Liver (tissue), 9 donors: ENCODE data around the gene BEND4. TPM values are rescaled to one million over a fixed set of nuclear protein-coding genes. Genes with fewer than 3 reads are reported as not detected.

ENCODE experiments used
- DNase-seq: peaks from one replicate; pipeline ENCODE4 v3.0.0-alpha.2; 2017; ENCODE audit warnings: low spot score
- H3K27ac ChIP-seq, 2 donors: one replicate each; pipeline ENCODE4 v1.7.0; 2013; ENCODE audit warnings: inconsistent platforms in 2 of 2, low read length in 2 of 2, control low read depth in 1 of 2, low read depth in 1 of 2, mild to moderate bottlenecking in 1 of 2
- H3K27me3 ChIP-seq, 4 donors: one replicate each; pipeline versions ENCODE4 v1.6.1 to v1.7.0; 2013; ENCODE audit warnings: low read length in 3 of 4, inconsistent platforms in 1 of 4, mild to moderate bottlenecking in 1 of 4, moderate library complexity in 1 of 4; ENCODE audit not compliant: control insufficient read depth in 4 of 4, insufficient read depth in 4 of 4
- H3K36me3 ChIP-seq, 4 donors: one replicate each; pipeline versions ENCODE4 v1.6.1 to v1.7.0; 2013; ENCODE audit warnings: low read length in 3 of 4, mild to moderate bottlenecking in 3 of 4, low read depth in 1 of 4, moderate library complexity in 1 of 4; ENCODE audit not compliant: control insufficient read depth in 4 of 4, insufficient read depth in 3 of 4
- H3K4me1 ChIP-seq, 4 donors: one replicate each; pipeline versions ENCODE4 v1.6.1 to v1.7.0; 2013; ENCODE audit warnings: low read length in 3 of 4, mild to moderate bottlenecking in 3 of 4, moderate library complexity in 1 of 4; ENCODE audit not compliant: control insufficient read depth in 4 of 4, insufficient read depth in 4 of 4
- H3K4me3 ChIP-seq, 3 donors: one replicate each; pipeline versions ENCODE4 v1.6.1 to v1.7.0; 2013; ENCODE audit warnings: low read length in 3 of 3, control low read depth in 1 of 3, low read depth in 1 of 3, mild to moderate bottlenecking in 1 of 3
- H3K9ac ChIP-seq, 2 donors: one replicate each; pipeline ENCODE4 v1.7.0; 2013; ENCODE audit warnings: low read length in 2 of 2, mild to moderate bottlenecking in 2 of 2, moderate library complexity in 2 of 2, control low read depth in 1 of 2, low read depth in 1 of 2
- H3K9me3 ChIP-seq, 4 donors: one replicate each; pipeline versions ENCODE4 v1.6.1 to v1.7.0; 2013; ENCODE audit warnings: low read length in 3 of 4; ENCODE audit not compliant: control insufficient read depth in 4 of 4
- CTCF ChIP-seq: fragments of 150-350 bp; IDR thresholded peaks from 2 replicates; pipeline ENCODE4 v1.5.1; 2017; ENCODE audit warnings: improper control_type of control experiment, low read depth, low read length; ENCODE audit not compliant: missing input control
- EGR1 ChIP-seq, 2 donors: IDR thresholded peaks; 2 replicates each; pipeline ENCODE4 v1.6.1; 2016 to 2018; ENCODE audit warnings: antibody characterized with exemption in 2 of 2, low read depth in 2 of 2
- FOXA1 ChIP-seq: IDR thresholded peaks from 2 replicates; pipeline ENCODE4 v1.6.1; 2016; ENCODE audit warnings: antibody characterized with exemption
- FOXA2 ChIP-seq: IDR thresholded peaks from 2 replicates; pipeline ENCODE4 v1.6.1; 2016; ENCODE audit warnings: antibody characterized with exemption
- GABPA ChIP-seq, 2 donors: IDR thresholded peaks in 1 of 2; conservative IDR thresholded peaks in 1 of 2; 2 replicates each; pipeline ENCODE4 v1.6.1; 2016; ENCODE audit warnings: antibody characterized with exemption in 2 of 2, mild to moderate bottlenecking in 1 of 2, moderate library complexity in 1 of 2
- HNF4G ChIP-seq: IDR thresholded peaks from 2 replicates; pipeline ENCODE4 v1.6.1; 2016; ENCODE audit warnings: antibody characterized with exemption
- NR2F2 ChIP-seq: IDR thresholded peaks from 2 replicates; pipeline ENCODE4 v1.6.1; 2016; ENCODE audit warnings: antibody characterized with exemption
- RAD21 ChIP-seq, 2 donors: IDR thresholded peaks; 2 replicates each; pipeline ENCODE4 v1.6.1; 2016; ENCODE audit warnings: antibody characterized with exemption in 2 of 2, mild to moderate bottlenecking in 2 of 2
- REST ChIP-seq: IDR thresholded peaks from 2 replicates; pipeline ENCODE4 v1.6.1; 2016; ENCODE audit warnings: antibody characterized with exemption, mild to moderate bottlenecking
- RXRA ChIP-seq, 2 donors: IDR thresholded peaks; 2 replicates each; pipeline ENCODE4 v1.6.1; 2017 to 2018; ENCODE audit warnings: antibody characterized with exemption in 2 of 2, mild to moderate bottlenecking in 1 of 2
- TAF1 ChIP-seq: conservative IDR thresholded peaks from 2 replicates; pipeline ENCODE4 v1.6.1; 2016; ENCODE audit warnings: antibody characterized with exemption, mild to moderate bottlenecking
- YY1 ChIP-seq: IDR thresholded peaks from 2 replicates; pipeline ENCODE4 v1.6.1; 2016; ENCODE audit warnings: antibody characterized with exemption, mild to moderate bottlenecking
- ZBTB33 ChIP-seq: IDR thresholded peaks from 2 replicates; pipeline ENCODE4 v1.6.1; 2016; ENCODE audit warnings: antibody characterized with exemption
- WGBS: extraction: QIAGEN DNeasy Blood & Tissue Kit; methylation state at CpG from one replicate; pipeline ENCODE4 v1.1.7; 2013; 5-methylcytosine and 5-hydroxymethylcytosine counted together
- polyA plus RNA-seq, 2 donors: library from polyadenylated mRNA; stranded (reverse) in 1 of 2; unstranded in 1 of 2; fragments of 200-250 nt in 1 of 2; fragments of >200 nt in 1 of 2; fragmentation: Nextera tagmentation in 1 of 2; extraction: Ambion mirVana in 1 of 2; gene quantifications; one replicate each; pipeline versions ENCODE4 v1.2.1 to v1.2.3, GENCODE V29; 2013 to 2015
- total RNA-seq, 2 donors: library from RNA; depleted of rRNA; stranded (reverse); fragments of >200 nt; gene quantifications; one replicate each; pipeline ENCODE4 v1.2.3, GENCODE V29; 2014
- donor health status: healthy.
- donor health status: healthy.
- donor health status: healthy.
- donor health status: healthy.
- donor health status: healthy.

BEND4 gene
- total and polyA plus RNA-seq, 4 donors = 0.02 to 0.28 (median 0.13) TPM

- DNase-seq = no peak
- H3K4me1 ChIP-seq = no peaks in the 10 kb centered on the region
- TF ChIP-seq RXRA (IDR thresholded peaks at IDR 0.05) (peak; percentile 59 to 80), GABPA (IDR thresholded peaks at IDR 0.05 in 1 of 2, conservative IDR thresholded peaks at IDR 0.05 in 1 of 2) (no peak)
- H3K4me3 ChIP-seq = no peak overlapping the region
- no peaks in the 10 kb centered on the region for H3K27me3 ChIP-seq
- no peak overlapping the region for H3K9ac ChIP-seq
- H3K36me3 ChIP-seq = peaks cover 2 to 17% (median 4%) of the 10 kb centered on the region in 4 donors
- H3K9me3 ChIP-seq = no peaks in the 10 kb centered on the region
- WGBS = 85% methylated on average over 4 of the region's 4 CpGs
- H3K27ac ChIP-seq = no peak overlapping the region
These were observed 82.0 kb downstream of the BEND4 start for GRCh38 chr4:42070463-42070862.

- Histone ChIP-seq H3K36me3 (peaks cover 8 to 21% (median 17%) of the 10 kb centered on the region in 4 donors), H3K27me3 (no peaks in the 10 kb centered on the region), H3K4me1 (no peaks in the 10 kb centered on the region), H3K4me3 (no peak overlapping the region), H3K9ac (no peak overlapping the region), H3K9me3 (no peaks in the 10 kb centered on the region), H3K27ac (no peak overlapping the region)
- TF ChIP-seq FOXA2 (no peak), TAF1 (no peak), YY1 (no peak), FOXA1 (no peak), EGR1 (IDR thresholded peaks at IDR 0.05; ENCODE audit: low read depth in 2 of 2) (no peak), ZBTB33 (no peak), HNF4G (no peak)
- 48% methylated on average over 2 of the region's 2 CpGs for WGBS
- no peak for DNase-seq
These were observed 85.2 kb downstream of the BEND4 start for GRCh38 chr4:42067264-42067663.

- 95% methylated on average over 2 of the region's 2 CpGs for WGBS
These were observed 86.1 kb downstream of the BEND4 start for GRCh38 chr4:42066402-42066801.

More at GRCh38 chr4:42066402-42066801, 86.1 kb downstream of the BEND4 start:
- Histone ChIP-seq H3K36me3 (peaks cover 8 to 21% (median 17%) of the 10 kb centered on the region in 4 donors), H3K9ac (no peak overlapping the region), H3K27me3 (no peaks in the 10 kb centered on the region), H3K4me3 (no peak overlapping the region), H3K27ac (no peak overlapping the region), H3K4me1 (no peaks in the 10 kb centered on the region), H3K9me3 (no peaks in the 10 kb centered on the region)
- DNase-seq = no peak
- no peak for TF ChIP-seq NR2F2
- TF ChIP-seq HNF4G = no peak
- TF ChIP-seq RAD21 (IDR thresholded peaks at IDR 0.05) = no peak
- no peak for TF ChIP-seq RXRA (IDR thresholded peaks at IDR 0.05)
- TF ChIP-seq EGR1 (IDR thresholded peaks at IDR 0.05; ENCODE audit: low read depth in 2 of 2) = no peak
- no peak for TF ChIP-seq YY1
- no peak for TF ChIP-seq REST
- no peak for TF ChIP-seq CTCF
